ENCODE results near the gene RASSF1.

- TF ChIP-seq, protein P1, sequence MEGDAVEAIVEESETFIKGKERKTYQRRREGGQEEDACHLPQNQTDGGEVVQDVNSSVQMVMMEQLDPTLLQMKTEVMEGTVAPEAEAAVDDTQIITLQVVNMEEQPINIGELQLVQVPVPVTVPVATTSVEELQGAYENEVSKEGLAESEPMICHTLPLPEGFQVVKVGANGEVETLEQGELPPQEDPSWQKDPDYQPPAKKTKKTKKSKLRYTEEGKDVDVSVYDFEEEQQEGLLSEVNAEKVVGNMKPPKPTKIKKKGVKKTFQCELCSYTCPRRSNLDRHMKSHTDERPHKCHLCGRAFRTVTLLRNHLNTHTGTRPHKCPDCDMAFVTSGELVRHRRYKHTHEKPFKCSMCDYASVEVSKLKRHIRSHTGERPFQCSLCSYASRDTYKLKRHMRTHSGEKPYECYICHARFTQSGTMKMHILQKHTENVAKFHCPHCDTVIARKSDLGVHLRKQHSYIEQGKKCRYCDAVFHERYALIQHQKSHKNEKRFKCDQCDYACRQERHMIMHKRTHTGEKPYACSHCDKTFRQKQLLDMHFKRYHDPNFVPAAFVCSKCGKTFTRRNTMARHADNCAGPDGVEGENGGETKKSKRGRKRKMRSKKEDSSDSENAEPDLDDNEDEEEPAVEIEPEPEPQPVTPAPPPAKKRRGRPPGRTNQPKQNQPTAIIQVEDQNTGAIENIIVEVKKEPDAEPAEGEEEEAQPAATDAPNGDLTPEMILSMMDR (IDR thresholded peaks at IDR 0.05): no peak
- TF ChIP-seq, protein P2, sequence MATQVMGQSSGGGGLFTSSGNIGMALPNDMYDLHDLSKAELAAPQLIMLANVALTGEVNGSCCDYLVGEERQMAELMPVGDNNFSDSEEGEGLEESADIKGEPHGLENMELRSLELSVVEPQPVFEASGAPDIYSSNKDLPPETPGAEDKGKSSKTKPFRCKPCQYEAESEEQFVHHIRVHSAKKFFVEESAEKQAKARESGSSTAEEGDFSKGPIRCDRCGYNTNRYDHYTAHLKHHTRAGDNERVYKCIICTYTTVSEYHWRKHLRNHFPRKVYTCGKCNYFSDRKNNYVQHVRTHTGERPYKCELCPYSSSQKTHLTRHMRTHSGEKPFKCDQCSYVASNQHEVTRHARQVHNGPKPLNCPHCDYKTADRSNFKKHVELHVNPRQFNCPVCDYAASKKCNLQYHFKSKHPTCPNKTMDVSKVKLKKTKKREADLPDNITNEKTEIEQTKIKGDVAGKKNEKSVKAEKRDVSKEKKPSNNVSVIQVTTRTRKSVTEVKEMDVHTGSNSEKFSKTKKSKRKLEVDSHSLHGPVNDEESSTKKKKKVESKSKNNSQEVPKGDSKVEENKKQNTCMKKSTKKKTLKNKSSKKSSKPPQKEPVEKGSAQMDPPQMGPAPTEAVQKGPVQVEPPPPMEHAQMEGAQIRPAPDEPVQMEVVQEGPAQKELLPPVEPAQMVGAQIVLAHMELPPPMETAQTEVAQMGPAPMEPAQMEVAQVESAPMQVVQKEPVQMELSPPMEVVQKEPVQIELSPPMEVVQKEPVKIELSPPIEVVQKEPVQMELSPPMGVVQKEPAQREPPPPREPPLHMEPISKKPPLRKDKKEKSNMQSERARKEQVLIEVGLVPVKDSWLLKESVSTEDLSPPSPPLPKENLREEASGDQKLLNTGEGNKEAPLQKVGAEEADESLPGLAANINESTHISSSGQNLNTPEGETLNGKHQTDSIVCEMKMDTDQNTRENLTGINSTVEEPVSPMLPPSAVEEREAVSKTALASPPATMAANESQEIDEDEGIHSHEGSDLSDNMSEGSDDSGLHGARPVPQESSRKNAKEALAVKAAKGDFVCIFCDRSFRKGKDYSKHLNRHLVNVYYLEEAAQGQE (IDR thresholded peaks at IDR 0.05; ENCODE audit: insufficient read depth in 1 of 2, low read depth in 2 of 2, low read length in 1 of 2): no peak
Measured at GRCh38 chr3:50299929-50300680, 40.5 kb downstream of the RASSF1 start.

All from Panc1 (cell line).